Measurements from ENCODE around the gene LPP. TPM values are rescaled to one million over a fixed set of nuclear protein-coding genes. Genes with fewer than 3 reads are reported as not detected.

The LPP gene
- total RNA-seq, 6 donors from 2014 or later = 86.0 to 196 (median 160) TPM

DNA sequence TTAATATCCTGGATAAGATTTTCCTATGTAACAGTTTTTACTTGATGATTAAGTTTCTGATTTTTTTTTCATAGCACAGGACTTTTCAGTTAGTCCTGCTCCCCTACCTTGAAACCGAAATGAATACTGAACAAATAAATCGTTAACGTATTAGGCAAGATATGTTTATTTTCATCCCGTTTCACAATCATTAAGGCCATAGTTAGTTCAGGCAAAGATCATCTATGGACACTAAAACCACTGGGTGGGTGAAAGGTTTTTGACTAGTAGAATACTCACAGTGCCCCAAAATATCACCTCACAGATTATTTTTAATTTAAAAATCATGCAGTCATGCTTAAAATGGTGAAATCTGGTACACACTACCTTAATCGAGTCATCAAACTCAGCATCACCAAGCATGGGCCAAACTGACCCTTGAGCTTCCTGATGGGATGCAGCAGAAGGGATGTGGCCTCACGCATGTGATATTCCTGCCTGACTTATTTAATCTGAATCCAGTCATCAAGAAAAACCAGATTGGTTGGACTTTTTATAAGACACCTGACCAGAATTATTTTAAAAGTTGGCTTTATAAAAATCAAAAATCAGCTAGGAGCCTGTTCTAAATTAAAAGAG, 365.0 kb downstream of the LPP start:
- H3K27ac ChIP-seq = no peak overlapping the region
- peaks cover 0 to 5% (median 0%) of the 10 kb centered on the region in 4 donors for H3K4me1 ChIP-seq
- ATAC-seq (ENCODE audit: low FRiP score in 2 of 2) (no peak), DNase-seq (no peak)
- H3K36me3 ChIP-seq = no peaks in the 10 kb centered on the region
- H3K27me3 ChIP-seq = no peaks in the 10 kb centered on the region
- no peak overlapping the region for H3K4me3 ChIP-seq
- TF ChIP-seq, protein P1, sequence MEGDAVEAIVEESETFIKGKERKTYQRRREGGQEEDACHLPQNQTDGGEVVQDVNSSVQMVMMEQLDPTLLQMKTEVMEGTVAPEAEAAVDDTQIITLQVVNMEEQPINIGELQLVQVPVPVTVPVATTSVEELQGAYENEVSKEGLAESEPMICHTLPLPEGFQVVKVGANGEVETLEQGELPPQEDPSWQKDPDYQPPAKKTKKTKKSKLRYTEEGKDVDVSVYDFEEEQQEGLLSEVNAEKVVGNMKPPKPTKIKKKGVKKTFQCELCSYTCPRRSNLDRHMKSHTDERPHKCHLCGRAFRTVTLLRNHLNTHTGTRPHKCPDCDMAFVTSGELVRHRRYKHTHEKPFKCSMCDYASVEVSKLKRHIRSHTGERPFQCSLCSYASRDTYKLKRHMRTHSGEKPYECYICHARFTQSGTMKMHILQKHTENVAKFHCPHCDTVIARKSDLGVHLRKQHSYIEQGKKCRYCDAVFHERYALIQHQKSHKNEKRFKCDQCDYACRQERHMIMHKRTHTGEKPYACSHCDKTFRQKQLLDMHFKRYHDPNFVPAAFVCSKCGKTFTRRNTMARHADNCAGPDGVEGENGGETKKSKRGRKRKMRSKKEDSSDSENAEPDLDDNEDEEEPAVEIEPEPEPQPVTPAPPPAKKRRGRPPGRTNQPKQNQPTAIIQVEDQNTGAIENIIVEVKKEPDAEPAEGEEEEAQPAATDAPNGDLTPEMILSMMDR (IDR thresholded peaks at IDR 0.05) = no peak
- TF ChIP-seq EP300 (IDR thresholded peaks at IDR 0.05) (no peak), POLR2AphosphoS5 (IDR thresholded peaks at IDR 0.05) (no peak), POLR2A (IDR thresholded peaks at IDR 0.05) (no peak)
- no peaks in the 10 kb centered on the region for H3K9me3 ChIP-seq
- WGBS, 2 donors = 62 to 71% methylated on average over 6 of the region's 6 CpGs

DNA sequence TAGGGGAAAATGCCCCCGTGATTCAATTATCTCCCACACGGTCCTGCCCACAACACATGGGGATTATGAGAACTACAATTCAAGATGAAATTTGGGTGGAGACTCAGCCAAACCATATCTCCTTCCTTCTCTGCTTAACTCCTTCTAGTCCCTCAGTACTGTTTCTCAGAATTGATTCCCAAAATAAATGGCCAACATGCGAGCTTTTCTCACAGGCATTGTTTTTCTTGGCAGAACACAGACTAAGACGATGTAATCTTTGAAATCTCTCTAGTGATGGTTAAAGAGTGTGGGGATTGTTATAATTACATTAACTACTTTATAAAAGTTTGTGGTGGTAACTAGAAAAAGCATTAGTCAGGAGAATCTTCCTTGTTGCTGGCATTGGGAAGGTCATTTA, 366.5 kb downstream of the LPP start:
- TF ChIP-seq EP300 (IDR thresholded peaks at IDR 0.05) (no peak), POLR2AphosphoS5 (IDR thresholded peaks at IDR 0.05) (no peak), POLR2A (IDR thresholded peaks at IDR 0.05) (no peak)
- TF ChIP-seq, protein P1 (IDR thresholded peaks at IDR 0.05) = no peak
- Histone ChIP-seq H3K36me3 (peaks cover 0 to 10% (median 0%) of the 10 kb centered on the region in 4 donors), H3K27me3 (no peaks in the 10 kb centered on the region), H3K27ac (no peak overlapping the region), H3K9me3 (no peaks in the 10 kb centered on the region), H3K4me3 (no peak overlapping the region), H3K4me1 (peaks cover 0 to 5% (median 0%) of the 10 kb centered on the region in 4 donors)
- 65 to 76% methylated on average over 4 of the region's 4 CpGs for WGBS, 2 donors
- DNase-seq (no peak), ATAC-seq (ENCODE audit: low FRiP score in 2 of 2) (no peak)

DNA sequence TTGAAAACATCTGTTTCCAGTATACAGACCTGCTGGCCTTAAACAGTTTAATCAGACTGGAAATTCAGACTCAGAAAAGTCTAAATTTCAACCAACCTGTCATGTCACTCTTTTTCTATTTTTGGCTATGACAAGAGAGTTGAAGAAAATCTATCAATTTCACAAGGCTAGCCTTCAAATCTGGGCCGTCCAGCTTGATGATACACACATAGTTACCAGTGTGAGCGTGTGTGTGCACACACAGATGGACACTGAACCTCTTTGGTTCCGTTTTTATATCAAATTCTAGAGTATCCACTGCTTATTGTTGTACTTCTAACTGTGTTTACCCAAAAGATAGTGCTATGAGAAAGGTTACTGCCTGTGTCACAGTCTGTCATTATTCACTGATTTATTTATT, 368.2 kb downstream of the LPP start:
- peaks cover 0 to 10% (median 0%) of the 10 kb centered on the region in 4 donors for H3K36me3 ChIP-seq
- H3K4me3 ChIP-seq = no peak overlapping the region
- H3K9me3 ChIP-seq = no peaks in the 10 kb centered on the region
- DNase-seq (no peak), ATAC-seq (ENCODE audit: low FRiP score in 2 of 2) (no peak)
- H3K4me1 ChIP-seq = peaks cover 0 to 11% (median 0%) of the 10 kb centered on the region in 4 donors
- 85 to 86% methylated on average over 3 of the region's 3 CpGs for WGBS, 2 donors
- TF ChIP-seq EP300 (IDR thresholded peaks at IDR 0.05) (no peak), POLR2AphosphoS5 (IDR thresholded peaks at IDR 0.05) (no peak), POLR2A (IDR thresholded peaks at IDR 0.05) (no peak)
- TF ChIP-seq, protein P1 (IDR thresholded peaks at IDR 0.05) = no peak
- no peaks in the 10 kb centered on the region for H3K27me3 ChIP-seq
- no peak overlapping the region for H3K27ac ChIP-seq

DNA sequence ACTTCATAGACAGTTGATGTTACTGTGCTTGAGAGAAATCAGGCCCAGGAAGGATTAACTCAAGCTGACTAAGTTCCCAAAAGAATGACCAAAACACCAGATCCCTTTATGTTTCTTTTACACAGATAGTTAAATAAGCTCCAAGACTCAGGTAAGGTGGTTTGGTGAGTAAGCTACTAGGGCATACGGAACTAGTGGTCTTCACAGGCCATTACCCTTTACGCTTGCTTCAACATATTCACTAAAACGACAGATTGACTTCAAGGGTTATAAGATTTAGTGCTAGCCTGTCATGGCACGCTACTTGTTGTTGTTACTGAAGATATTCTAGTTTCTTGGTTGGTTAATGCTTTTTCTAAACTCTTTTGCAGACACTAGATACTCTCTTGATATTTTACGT, 369.3 kb downstream of the LPP start:
- H3K27ac ChIP-seq = no peak overlapping the region
- no peak for TF ChIP-seq POLR2AphosphoS5 (IDR thresholded peaks at IDR 0.05)
- TF ChIP-seq, protein P1 (IDR thresholded peaks at IDR 0.05) = no peak
- no peak for TF ChIP-seq POLR2A (IDR thresholded peaks at IDR 0.05)
- no peak overlapping the region for H3K4me3 ChIP-seq
- 95 to 98% methylated on average over 5 of the region's 5 CpGs for WGBS, 2 donors
- no peaks in the 10 kb centered on the region for H3K27me3 ChIP-seq
- no peak for DNase-seq
- no peak for ATAC-seq (ENCODE audit: low FRiP score in 2 of 2)
- peaks cover 0 to 11% (median 0%) of the 10 kb centered on the region in 4 donors for H3K4me1 ChIP-seq
- peaks cover 0 to 10% (median 0%) of the 10 kb centered on the region in 4 donors for H3K36me3 ChIP-seq
- no peaks in the 10 kb centered on the region for H3K9me3 ChIP-seq

DNA sequence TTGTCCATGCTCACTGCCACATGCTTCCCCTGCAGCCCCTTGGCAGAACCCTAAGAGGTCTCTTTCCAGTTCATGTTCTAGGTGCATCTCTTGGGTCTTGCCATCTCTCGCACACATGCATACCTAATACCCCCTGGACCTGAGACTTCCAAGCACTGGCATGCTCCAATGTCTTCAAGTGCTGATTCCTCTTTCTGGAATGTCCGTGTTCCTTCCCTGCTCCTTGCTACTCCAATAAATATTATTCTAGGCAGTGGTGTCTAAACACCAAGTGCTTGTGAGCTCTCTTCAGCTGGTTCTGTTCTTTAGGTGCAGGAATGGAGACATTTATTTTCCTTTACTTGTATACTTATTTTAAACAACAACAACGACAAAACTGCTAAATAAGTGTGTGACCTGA, 370.1 kb downstream of the LPP start:
- ATAC-seq (ENCODE audit: low FRiP score in 2 of 2) (no peak), DNase-seq (no peak)
- no peaks in the 10 kb centered on the region for H3K27me3 ChIP-seq
- no peak overlapping the region for H3K4me3 ChIP-seq
- peaks cover 0 to 6% (median 0%) of the 10 kb centered on the region in 4 donors for H3K4me1 ChIP-seq
- H3K27ac ChIP-seq = no peak overlapping the region
- peaks cover 0 to 10% (median 0%) of the 10 kb centered on the region in 4 donors for H3K36me3 ChIP-seq
- no peaks in the 10 kb centered on the region for H3K9me3 ChIP-seq
- 59 to 60% methylated on average over 3 of the region's 3 CpGs for WGBS, 2 donors
- TF ChIP-seq POLR2A (IDR thresholded peaks at IDR 0.05) (no peak), EP300 (IDR thresholded peaks at IDR 0.05) (no peak), POLR2AphosphoS5 (IDR thresholded peaks at IDR 0.05) (no peak)
- TF ChIP-seq, protein P1 (IDR thresholded peaks at IDR 0.05) = no peak
